Progenitor cell of endocrine pancreas (in vitro differentiated cells): Measurements from ENCODE around the gene DAPK1. TPM values are rescaled to one million over a fixed set of nuclear protein-coding genes. Genes with fewer than 3 reads are reported as not detected.

Experiments used
- DNase-seq: peaks from one replicate; pipeline ENCODE4 v3.0.0; 2021; ENCODE audit warnings: low spot score; ENCODE audit not compliant: unreplicated experiment
- H3K27ac Mint-ChIP-seq: 2 replicates; pipeline ENCODE4 v1.8.0; 2021; ENCODE audit warnings: mild to moderate bottlenecking, moderate library complexity, mixed read lengths
- H3K27me3 Mint-ChIP-seq: 2 replicates; pipeline ENCODE4 v1.8.0; 2021; ENCODE audit warnings: mixed read lengths
- H3K36me3 Mint-ChIP-seq: 2 replicates; pipeline ENCODE4 v1.8.0; 2022; ENCODE audit warnings: mixed read lengths; ENCODE audit not compliant: insufficient read depth
- H3K4me1 Mint-ChIP-seq: 2 replicates; pipeline ENCODE4 v1.8.0; 2021; ENCODE audit warnings: low read depth, mixed read lengths
- H3K4me3 Mint-ChIP-seq: 2 replicates; pipeline ENCODE4 v1.8.0; 2021; ENCODE audit warnings: low read depth, mild to moderate bottlenecking, moderate library complexity, mixed read lengths
- H3K9me3 Mint-ChIP-seq: 2 replicates; pipeline ENCODE4 v1.8.0; 2021; ENCODE audit warnings: low read depth, mixed read lengths
- CTCF ChIP-seq: fragments of 200-600 bp; sonication (generic); IDR thresholded peaks from one replicate; pipeline ENCODE4 v1.5.0; 2021; ENCODE audit warnings: antibody characterized with exemption, mild to moderate bottlenecking; ENCODE audit not compliant: unreplicated experiment
- total RNA-seq: library from RNA; stranded (reverse); gene quantifications from 2 replicates; pipeline ENCODE4 v1.2.1, GENCODE V29; 2021

The DAPK1 gene
- total RNA-seq, 1 donor from 2014 or later = 202 TPM

GRCh38 chr9:87513880-87514535, 16.3 kb downstream of the DAPK1 start:
- Mint-ChIP-seq H3K4me1 (peaks cover 11% of the 10 kb centered on the region), H3K4me3 (no peak overlapping the region), H3K9me3 (no peaks in the 10 kb centered on the region), H3K27me3 (no peaks in the 10 kb centered on the region), H3K36me3 (peaks cover 43% of the 10 kb centered on the region), H3K27ac (no peak overlapping the region)
- TF ChIP-seq CTCF = no peak
- DNase-seq = no peak

- H3K9me3 Mint-ChIP-seq = no peaks in the 10 kb centered on the region
- H3K36me3 Mint-ChIP-seq = peaks cover 37% of the 10 kb centered on the region
- peaks cover 16% of the 10 kb centered on the region for H3K4me1 Mint-ChIP-seq
- DNase-seq = no peak
- H3K4me3 Mint-ChIP-seq = no peak overlapping the region
- no peaks in the 10 kb centered on the region for H3K27me3 Mint-ChIP-seq
- no peak overlapping the region for H3K27ac Mint-ChIP-seq
- no peak for TF ChIP-seq CTCF
These were observed 17.3 kb downstream of the DAPK1 start for GRCh38 chr9:87515006-87515405.

- H3K27ac Mint-ChIP-seq = peak overlapping the region; percentile 31
- H3K27me3 Mint-ChIP-seq = no peaks in the 10 kb centered on the region
- DNase-seq = no peak
- H3K4me1 Mint-ChIP-seq = peaks cover 21% of the 10 kb centered on the region
- no peak for TF ChIP-seq CTCF
- no peaks in the 10 kb centered on the region for H3K9me3 Mint-ChIP-seq
- H3K4me3 Mint-ChIP-seq = no peak overlapping the region
- peaks cover 32% of the 10 kb centered on the region for H3K36me3 Mint-ChIP-seq
These were observed 18.0 kb downstream of the DAPK1 start for GRCh38 chr9:87515588-87516221.

- H3K27me3 Mint-ChIP-seq = no peaks in the 10 kb centered on the region
- TF ChIP-seq CTCF = no peak
- peaks cover 29% of the 10 kb centered on the region for H3K36me3 Mint-ChIP-seq
- H3K27ac Mint-ChIP-seq = peak overlapping the region; percentile 31
- no peak for DNase-seq
- peaks cover 24% of the 10 kb centered on the region for H3K4me1 Mint-ChIP-seq
- H3K9me3 Mint-ChIP-seq = no peaks in the 10 kb centered on the region
- no peak overlapping the region for H3K4me3 Mint-ChIP-seq
These were observed 18.7 kb downstream of the DAPK1 start for GRCh38 chr9:87516222-87516925.

- H3K27me3 Mint-ChIP-seq = no peaks in the 10 kb centered on the region
- peaks cover 31% of the 10 kb centered on the region for H3K36me3 Mint-ChIP-seq
- no peaks in the 10 kb centered on the region for H3K9me3 Mint-ChIP-seq
- no peak for DNase-seq
- H3K4me3 Mint-ChIP-seq = no peak overlapping the region
- H3K4me1 Mint-ChIP-seq = peaks cover 25% of the 10 kb centered on the region
- no peak for TF ChIP-seq CTCF
- no peak overlapping the region for H3K27ac Mint-ChIP-seq
These were observed 19.2 kb downstream of the DAPK1 start for GRCh38 chr9:87516926-87517290.
